Myometrial cell (primary cell): ENCODE results near the gene FMOD. TPM values are rescaled to one million over a fixed set of nuclear protein-coding genes. Genes with fewer than 3 reads are reported as not detected.

ENCODE experiments used
- total RNA-seq: library from RNA; depleted of rRNA; stranded (reverse); fragments of >200 nt; gene quantifications from 2 replicates; pipeline ENCODE4 v1.2.3, GENCODE V29; 2015

The FMOD gene
- total RNA-seq, result 1.9 and 3.5 TPM in 2 replicates

DNA sequence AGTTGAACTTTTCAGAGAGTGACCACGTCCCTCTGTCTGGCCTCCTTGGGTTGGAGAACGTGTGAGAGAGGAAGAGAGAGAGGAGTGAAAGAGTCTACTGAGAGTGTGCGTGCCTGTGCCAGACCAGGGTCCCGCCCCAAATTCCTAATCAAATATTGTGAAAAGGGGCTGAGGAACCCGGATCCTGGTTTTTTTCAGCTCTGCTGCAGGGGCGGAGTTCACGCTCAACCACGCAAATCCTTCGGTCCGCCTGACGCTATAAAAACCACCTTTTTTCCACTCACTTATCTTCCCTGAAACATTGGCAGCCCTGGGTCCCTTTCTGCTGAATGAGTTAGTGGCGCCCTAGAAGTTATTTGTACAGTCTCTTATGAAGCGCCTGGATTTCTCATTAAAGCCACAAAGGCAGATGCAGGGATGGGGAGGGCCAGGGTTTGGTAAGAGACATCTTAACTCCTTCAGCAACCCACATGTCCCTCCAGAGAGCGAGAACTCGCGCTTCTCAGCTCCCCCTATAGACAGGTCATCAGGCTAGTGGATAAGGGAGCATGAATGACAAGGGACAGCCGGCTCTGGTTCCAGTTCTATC, at the start of gene FMOD:
TSS of gene FMOD (minus strand) at position 86 of the 589 bp plus-strand sequence. CDS start 2,852 bp downstream, outside the sequence.

GRCh38 chr1:203304919-203305808, 45.8 kb downstream of the FMOD start, which contains the start of gene BTG2:
BTG2 (plus strand) TSS chr1:203305519; CDS start chr1:203305607, 88 bp downstream.

Other genes with a start within 250 kb of the FMOD start
- 0.53 TPM in 1 of 2 replicates, not detected in the other for gene ADORA1, start 223.4 kb downstream of the FMOD start, total RNA-seq
- gene MYBPH, start 175.3 kb downstream of the FMOD start, total RNA-seq, result 0.18 TPM in 1 of 2 replicates, not detected in the other
- 1.4 TPM in 1 of 2 replicates, not detected in the other for gene CHI3L1, start 164.4 kb downstream of the FMOD start, total RNA-seq
- gene CHIT1, start 121.4 kb downstream of the FMOD start, total RNA-seq, result not detected in 2 replicates
- 5.1 and 6.1 TPM in 2 replicates for gene BTG2, start 45.6 kb downstream of the FMOD start, total RNA-seq
- 0.18 and 0.58 TPM in 2 replicates for gene PRELP, start 124.7 kb upstream of the FMOD start, total RNA-seq
- gene OPTC, start 143.0 kb upstream of the FMOD start, total RNA-seq, result not detected in 2 replicates